ENCODE data around the gene KITLG. TPM values are rescaled to one million over a fixed set of nuclear protein-coding genes. Genes with fewer than 3 reads are reported as not detected.

The KITLG gene
- total RNA-seq, 1 donor from 2014 or later: 21.7 TPM

DNA sequence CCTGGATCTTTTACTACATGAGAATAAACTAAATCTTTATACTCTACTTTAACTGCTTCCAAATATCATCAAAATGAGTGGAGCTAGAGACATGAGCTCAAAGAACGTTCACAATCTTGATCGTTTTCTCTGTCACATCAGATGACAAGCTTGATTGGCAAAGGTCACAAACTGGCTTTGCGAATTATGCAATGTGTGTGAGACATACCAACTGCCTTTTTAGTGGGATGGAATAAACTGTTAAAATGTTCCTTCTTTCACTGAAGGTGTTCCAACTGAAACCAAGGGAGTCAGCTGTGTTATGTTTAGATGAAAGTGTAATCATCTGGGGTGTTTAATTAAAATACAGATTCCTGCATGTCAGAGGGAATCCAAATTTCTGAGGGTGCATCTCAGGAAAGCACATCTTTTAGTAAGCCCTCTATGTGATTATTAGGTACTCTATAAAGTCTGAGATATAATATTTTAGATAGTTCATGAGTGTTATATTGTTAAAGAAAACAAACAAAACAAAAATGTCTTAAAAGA is 21.9 kb downstream of the KITLG start:
- Histone ChIP-seq H3K4me1 (ENCODE audit: insufficient read depth, low read length) (peaks cover 15% of the 10 kb centered on the region), H3K27me3 (ENCODE audit: insufficient read depth, low read length) (no peaks in the 10 kb centered on the region), H3K27ac (ENCODE audit: low read depth, low read length) (no peak overlapping the region), H3K9ac (ENCODE audit: low read length) (no peak overlapping the region), H3K36me3 (ENCODE audit: insufficient read depth, low read length) (no peaks in the 10 kb centered on the region), H3K4me2 (ENCODE audit: low read length) (no peak overlapping the region), H3K79me2 (ENCODE audit: insufficient read depth, low read length) (peaks cover 88% of the 10 kb centered on the region), H4K20me1 (ENCODE audit: insufficient read depth, low read length) (peaks cover 21% of the 10 kb centered on the region), H2AFZ (ENCODE audit: low read depth, low read length) (no peak overlapping the region), H3K9me3 (ENCODE audit: insufficient read depth, low read depth, low read length) (no peaks in the 10 kb centered on the region), H3K4me3 (ENCODE audit: insufficient read depth, low read depth, low read length) (no peak overlapping the region)
- Mint-ChIP-seq H3K27ac (ENCODE audit: unreplicated experiment) (no peak overlapping the region), H3K4me3 (ENCODE audit: unreplicated experiment) (no peak overlapping the region), H3K27me3 (ENCODE audit: low read depth, unreplicated experiment) (no peaks in the 10 kb centered on the region), H3K36me3 (ENCODE audit: low read depth, unreplicated experiment) (peaks cover 6% of the 10 kb centered on the region), H3K9me3 (ENCODE audit: unreplicated experiment) (no peaks in the 10 kb centered on the region), H3K4me1 (ENCODE audit: low read depth, unreplicated experiment) (peaks cover 20% of the 10 kb centered on the region)
- TF ChIP-seq, protein P1, sequence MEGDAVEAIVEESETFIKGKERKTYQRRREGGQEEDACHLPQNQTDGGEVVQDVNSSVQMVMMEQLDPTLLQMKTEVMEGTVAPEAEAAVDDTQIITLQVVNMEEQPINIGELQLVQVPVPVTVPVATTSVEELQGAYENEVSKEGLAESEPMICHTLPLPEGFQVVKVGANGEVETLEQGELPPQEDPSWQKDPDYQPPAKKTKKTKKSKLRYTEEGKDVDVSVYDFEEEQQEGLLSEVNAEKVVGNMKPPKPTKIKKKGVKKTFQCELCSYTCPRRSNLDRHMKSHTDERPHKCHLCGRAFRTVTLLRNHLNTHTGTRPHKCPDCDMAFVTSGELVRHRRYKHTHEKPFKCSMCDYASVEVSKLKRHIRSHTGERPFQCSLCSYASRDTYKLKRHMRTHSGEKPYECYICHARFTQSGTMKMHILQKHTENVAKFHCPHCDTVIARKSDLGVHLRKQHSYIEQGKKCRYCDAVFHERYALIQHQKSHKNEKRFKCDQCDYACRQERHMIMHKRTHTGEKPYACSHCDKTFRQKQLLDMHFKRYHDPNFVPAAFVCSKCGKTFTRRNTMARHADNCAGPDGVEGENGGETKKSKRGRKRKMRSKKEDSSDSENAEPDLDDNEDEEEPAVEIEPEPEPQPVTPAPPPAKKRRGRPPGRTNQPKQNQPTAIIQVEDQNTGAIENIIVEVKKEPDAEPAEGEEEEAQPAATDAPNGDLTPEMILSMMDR (IDR thresholded peaks at IDR 0.05; ENCODE audit: insufficient read depth, low read depth, low read length): no peak
- TF ChIP-seq EZH2 (IDR thresholded peaks at IDR 0.05; ENCODE audit: insufficient read depth, low read length): no peak
- DNase-seq (ENCODE audit: low read depth) (no peak), FAIRE-seq (no peak)

DNA sequence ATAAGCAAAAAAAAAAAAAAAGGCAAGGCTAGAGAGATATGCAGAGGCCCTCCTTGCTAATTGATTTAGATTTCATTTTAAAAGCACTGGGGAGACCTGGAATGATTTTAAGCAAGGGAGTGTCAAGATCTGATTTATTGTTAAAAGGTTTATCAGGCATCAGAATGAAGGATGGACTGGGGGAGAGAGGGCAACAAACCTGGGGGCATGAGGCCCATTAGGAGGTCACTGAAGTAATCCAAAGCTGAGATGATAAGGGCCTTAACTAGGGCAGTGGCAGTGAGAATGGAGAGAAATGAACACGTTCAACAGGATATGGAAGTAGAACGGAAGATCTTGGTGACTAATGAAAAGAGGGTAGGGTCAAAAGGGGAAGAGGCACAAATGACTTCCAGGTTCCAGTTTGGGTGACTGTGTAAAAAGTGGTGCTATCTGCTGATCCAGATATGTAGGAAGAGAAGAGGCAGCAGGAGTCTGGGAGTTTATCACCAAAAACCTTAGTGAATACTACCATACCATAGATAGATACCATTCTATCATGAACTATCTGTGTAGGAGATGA is 24.0 kb downstream of the KITLG start:
- Histone ChIP-seq H3K27ac (ENCODE audit: low read depth, low read length) (no peak overlapping the region), H3K4me2 (ENCODE audit: low read length) (no peak overlapping the region), H3K36me3 (ENCODE audit: insufficient read depth, low read length) (no peaks in the 10 kb centered on the region), H3K9me3 (ENCODE audit: insufficient read depth, low read depth, low read length) (no peaks in the 10 kb centered on the region), H4K20me1 (ENCODE audit: insufficient read depth, low read length) (peaks cover 18% of the 10 kb centered on the region), H2AFZ (ENCODE audit: low read depth, low read length) (no peak overlapping the region), H3K9ac (ENCODE audit: low read length) (no peak overlapping the region), H3K79me2 (ENCODE audit: insufficient read depth, low read length) (peaks cover 86% of the 10 kb centered on the region), H3K4me1 (ENCODE audit: insufficient read depth, low read length) (peaks cover 12% of the 10 kb centered on the region), H3K4me3 (ENCODE audit: insufficient read depth, low read depth, low read length) (no peak overlapping the region), H3K27me3 (ENCODE audit: insufficient read depth, low read length) (no peaks in the 10 kb centered on the region)
- H3K4me1 Mint-ChIP-seq (ENCODE audit: low read depth, unreplicated experiment): peaks cover 21% of the 10 kb centered on the region
- no peak for TF ChIP-seq EZH2 (IDR thresholded peaks at IDR 0.05; ENCODE audit: insufficient read depth, low read length)
- TF ChIP-seq, protein P1 (IDR thresholded peaks at IDR 0.05; ENCODE audit: insufficient read depth, low read depth, low read length): no peak
- no peak for DNase-seq (ENCODE audit: low read depth)
- no peaks in the 10 kb centered on the region for H3K27me3 Mint-ChIP-seq (ENCODE audit: low read depth, unreplicated experiment)
- no peak for FAIRE-seq
- no peak overlapping the region for H3K4me3 Mint-ChIP-seq (ENCODE audit: unreplicated experiment)
- no peaks in the 10 kb centered on the region for H3K9me3 Mint-ChIP-seq (ENCODE audit: unreplicated experiment)
- H3K27ac Mint-ChIP-seq (ENCODE audit: unreplicated experiment): no peak overlapping the region
- peaks cover 2% of the 10 kb centered on the region for H3K36me3 Mint-ChIP-seq (ENCODE audit: low read depth, unreplicated experiment)

Data from astrocyte (in vitro differentiated cells and primary cell).